GM21423 (cell line): Measurements from ENCODE around the gene MT1H.
"Not testable (repeated sequence)": the region's sequence is repeated elsewhere in the genome, so short reads cannot be mapped to it uniquely, and the experiment has no call there.

Source experiments
- ATAC-seq: cut with Tn5 transposase; IDR thresholded peaks from one replicate; pipeline ENCODE4 v1.9.1; 2021; ENCODE audit warnings: mild to moderate bottlenecking, moderate library complexity; ENCODE audit not compliant: unreplicated experiment

The MT1H gene

GRCh38 chr16:56711862-56712261 is 42.2 kb downstream of the MT1H start:
- ATAC-seq: no peak

- ATAC-seq: no peak
Measured at GRCh38 chr16:56713794-56714193, 44.2 kb downstream of the MT1H start.

GRCh38 chr16:56715126-56715525 is 45.5 kb downstream of the MT1H start:
- no peak for ATAC-seq

GRCh38 chr16:56716761-56717160 is 47.1 kb downstream of the MT1H start:
- no peak for ATAC-seq

GRCh38 chr16:56717532-56717931 is 47.9 kb downstream of the MT1H start:
- ATAC-seq: not testable (repeated sequence)
